B cell (primary cell): ENCODE data around the gene CDKN1C. TPM values are rescaled to one million over a fixed set of nuclear protein-coding genes. Genes with fewer than 3 reads are reported as not detected.

Experiments
- ATAC-seq: fragments of 200-7000 bp; cut with Tn5 transposase; one replicate; pipeline ENCODE4 v1.10.0; 2021; ENCODE audit warnings: low read depth, mild to moderate bottlenecking, moderate number of reproducible peaks, moderate library complexity
- CTCF ChIA-PET: fragments of 350-600 bp; sonication (Branson Sonifier 250); formaldehyde crosslinking; loops from one replicate; lab custom pipeline; 2021; ENCODE audit warnings: antibody characterized with exemption, inconsistent platforms; lab: Charles Lee
- POLR2A ChIA-PET: fragments of 350-600 bp; sonication (Branson Sonifier 250); formaldehyde crosslinking; loops from one replicate; lab custom pipeline; 2021; ENCODE audit warnings: antibody characterized with exemption; lab: Charles Lee
- DNase-seq: peaks from one replicate; pipeline ENCODE4 v3.0.0; 2013
- H2AFZ ChIP-seq: 2 replicates; pipeline ENCODE4 v1.6.1; 2012; ENCODE audit warnings: mild to moderate bottlenecking, low read depth, low read length; ENCODE audit not compliant: insufficient read depth, poor library complexity, severe bottlenecking
- H3K27ac ChIP-seq, 2 donors: 1 replicate in 1 of 2; 2 replicates in 1 of 2; pipeline ENCODE4 v1.5.1; 2012 to 2013; ENCODE audit warnings: low read length in 2 of 2, mild to moderate bottlenecking in 2 of 2, moderate library complexity in 1 of 2
- H3K27me3 ChIP-seq, 4 experiments: fragments of 200-600 bp in 1 of 4; sonication (generic) in 1 of 4; replicated peaks in 1 of 4; 1 replicate in 2 of 4; 2 replicates in 2 of 4; pipeline versions ENCODE4 v1.6.1 to v1.7.0; 2013 to 2016; ENCODE audit warnings: low read length in 3 of 4, mild to moderate bottlenecking in 2 of 4, mixed read lengths in 1 of 4, moderate library complexity in 1 of 4; ENCODE audit not compliant: insufficient read depth in 4 of 4, control insufficient read depth in 3 of 4; ENCODE audit errors: control extremely low read depth in 1 of 4
- H3K36me3 ChIP-seq, 2 experiments: replicated peaks in 1 of 2; 1 replicate in 1 of 2; 2 replicates in 1 of 2; pipeline versions ENCODE4 v1.6.1 to v1.7.1; 2013; ENCODE audit warnings: low read length in 1 of 2; ENCODE audit not compliant: insufficient read depth in 2 of 2, control insufficient read depth in 1 of 2; ENCODE audit errors: control extremely low read depth in 1 of 2, extremely low read depth in 1 of 2
- H3K4me1 ChIP-seq, 2 donors: fragments of 200-600 bp in 1 of 2; sonication (generic) in 1 of 2; 1 replicate in 1 of 2; 2 replicates in 1 of 2; pipeline versions ENCODE4 v1.5.1 to v1.6.1; 2013 to 2017; ENCODE audit warnings: low read length in 2 of 2; ENCODE audit not compliant: control insufficient read depth in 2 of 2, insufficient read depth in 2 of 2
- H3K4me2 ChIP-seq: replicated peaks from 2 replicates; pipeline ENCODE3; 2012; ENCODE audit warnings: mild to moderate bottlenecking, low read depth, low read length; ENCODE audit not compliant: poor library complexity, severe bottlenecking
- H3K4me3 ChIP-seq, 5 experiments: fragments of 200-600 bp in 1 of 5; sonication (generic) in 1 of 5; 1 replicate in 3 of 5; 2 replicates in 2 of 5; pipeline versions ENCODE4 v1.5.1 to v1.7.0; 2011 to 2016; ENCODE audit warnings: low read length in 4 of 5, mild to moderate bottlenecking in 4 of 5, low read depth in 2 of 5, control low read depth in 1 of 5, moderate library complexity in 1 of 5; ENCODE audit not compliant: insufficient read depth in 1 of 5; ENCODE audit errors: control extremely low read depth in 1 of 5, extremely low read depth in 1 of 5
- H3K79me2 ChIP-seq: fragments of 200-600 bp; sonication (generic); one replicate; pipeline ENCODE4 v1.6.0; 2016; ENCODE audit warnings: low read length; ENCODE audit not compliant: control insufficient read depth, insufficient read depth
- H3K9ac ChIP-seq: fragments of 200-600 bp; sonication (generic); 2 replicates; pipeline ENCODE4 v1.6.1; 2017; ENCODE audit warnings: mild to moderate bottlenecking, low read length, moderate library complexity
- H3K9me3 ChIP-seq, 3 donors: one replicate each; pipeline versions ENCODE4 v1.6.1 to v1.7.1; 2013; ENCODE audit warnings: low read length in 2 of 3; ENCODE audit not compliant: control insufficient read depth in 2 of 3, insufficient read depth in 1 of 3; ENCODE audit errors: control extremely low read depth in 1 of 3
- H4K20me1 ChIP-seq: 2 replicates; pipeline ENCODE4 v1.6.0; 2012; ENCODE audit warnings: mild to moderate bottlenecking, low read length; ENCODE audit not compliant: insufficient read depth, control insufficient read depth, poor library complexity, severe bottlenecking
- H3K27ac Mint-ChIP-seq: one replicate; pipeline ENCODE4 v1.8.0; 2021; ENCODE audit warnings: mixed read lengths
- H3K27me3 Mint-ChIP-seq: one replicate; pipeline ENCODE4 v1.8.0; 2021; ENCODE audit warnings: mixed read lengths
- H3K4me1 Mint-ChIP-seq: one replicate; pipeline ENCODE4 v1.8.0; 2021; ENCODE audit warnings: mixed read lengths
- H3K4me3 Mint-ChIP-seq: one replicate; pipeline ENCODE4 v1.8.0; 2021; ENCODE audit warnings: mixed read lengths
- H3K9me3 Mint-ChIP-seq: one replicate; pipeline ENCODE4 v1.8.0; 2022; ENCODE audit warnings: mixed read lengths; ENCODE audit not compliant: insufficient read depth
- CTCF ChIP-seq: fragments of 200-600 bp; IDR thresholded peaks from one replicate; pipeline ENCODE4 v1.8.0; 2022; ENCODE audit warnings: antibody characterized with exemption, mild to moderate bottlenecking
- EZH2 ChIP-seq: IDR thresholded peaks from 2 replicates; pipeline ENCODE4 v1.6.1; 2012; ENCODE audit warnings: borderline replicate concordance, low read depth, mild to moderate bottlenecking, moderate library complexity, low read length; ENCODE audit not compliant: insufficient read depth, poor library complexity, severe bottlenecking
- WGBS: methylation state at CpG from one replicate; pipeline ENCODE4 v1.1.5; 2013; ENCODE audit warnings: missing lambda C conversion rate; ENCODE audit not compliant: insufficient coverage; 5-methylcytosine and 5-hydroxymethylcytosine counted together
- intact Hi-C: fragments of 100-400 bp; cut with micrococcal nuclease; formaldehyde crosslinking; loops from one replicate; pipeline ENCODE4 v1.10.0; 2022
- polyA plus RNA-seq: library from polyadenylated mRNA; depleted of rRNA; stranded (reverse); fragments of >200 nt; gene quantifications from 2 replicates; pipeline ENCODE4 v1.2.3, GENCODE V29; 2012
- total RNA-seq, 2 donors: library from RNA; stranded (reverse); fragments of 120-200 nt in 1 of 2; gene quantifications; 1 replicate in 1 of 2; 2 replicates in 1 of 2; pipeline versions ENCODE4 v1.2.3 to v1.2.4, GENCODE V29; 2013 to 2022

The CDKN1C gene
- total and polyA plus RNA-seq, 2 donors (not counting 1 experiment from before 2014, with no cell fraction given), result 0.58 to 8.0 TPM

- Histone ChIP-seq H3K36me3 (no peaks in the 10 kb centered on the region), H3K4me3 (no peak overlapping the region), H3K9ac (no peak overlapping the region), H4K20me1 (no peaks in the 10 kb centered on the region), H3K9me3 (peaks cover 0 to 5% (median 0%) of the 10 kb centered on the region in 3 donors), H3K27ac (no peak overlapping the region), H2AFZ (no peak overlapping the region), H3K79me2 (no peaks in the 10 kb centered on the region), H3K27me3 (no peaks in the 10 kb centered on the region), H3K4me1 (peaks cover 12 to 18% of the 10 kb centered on the region in 2 donors), H3K4me2 (no peak overlapping the region)
- H3K9me3 Mint-ChIP-seq, result no peaks in the 10 kb centered on the region
- intact Hi-C loops, result no loop called here
- CTCF ChIA-PET, result interaction anchor here (1.1 to 1.4 kb wide), 2 partner anchors 24 to 380 kb away, joined by 3 to 6 read pairs; no protein-coding TSS in a partner anchor
- DNase-seq (no peak), ATAC-seq (no peak)
- TF ChIP-seq CTCF (no peak), EZH2 (no peak)
- H3K4me1 Mint-ChIP-seq, result peaks cover 15% of the 10 kb centered on the region
- 91% methylated on average over 11 of the region's 12 CpGs for WGBS
- no peak overlapping the region for H3K27ac Mint-ChIP-seq
- POLR2A ChIA-PET, result no interaction called here
- H3K27me3 Mint-ChIP-seq, result no peaks in the 10 kb centered on the region
- H3K4me3 Mint-ChIP-seq, result no peak overlapping the region
Measured at GRCh38 chr11:2911785-2912391, 26.3 kb upstream of the CDKN1C start.

GRCh38 chr11:2911088-2911784 lies 25.7 kb upstream of the CDKN1C start:
- TF ChIP-seq CTCF, result no peak
- TF ChIP-seq EZH2, result no peak
- H3K4me3 ChIP-seq, result no peak overlapping the region
- ChIA-PET POLR2A (no interaction called here), CTCF (interaction anchor here (1.1 kb wide), 1 partner anchor 379 kb away, joined by 6 read pairs; no protein-coding TSS in a partner anchor)
- H3K9me3 ChIP-seq, result peaks cover 0 to 6% (median 0%) of the 10 kb centered on the region in 3 donors
- H3K79me2 ChIP-seq, result no peaks in the 10 kb centered on the region
- H4K20me1 ChIP-seq, result no peaks in the 10 kb centered on the region
- Mint-ChIP-seq H3K4me1 (peaks cover 15% of the 10 kb centered on the region), H3K27ac (no peak overlapping the region), H3K27me3 (no peaks in the 10 kb centered on the region), H3K9me3 (no peaks in the 10 kb centered on the region), H3K4me3 (no peak overlapping the region)
- H3K27ac ChIP-seq, result no peak overlapping the region
- H3K9ac ChIP-seq, result no peak overlapping the region
- intact Hi-C loops, result no loop called here
- DNase-seq (no peak), ATAC-seq (no peak)
- H2AFZ ChIP-seq, result no peak overlapping the region
- peaks cover 12 to 18% of the 10 kb centered on the region in 2 donors for H3K4me1 ChIP-seq
- H3K27me3 ChIP-seq, result no peaks in the 10 kb centered on the region
- H3K4me2 ChIP-seq, result no peak overlapping the region
- H3K36me3 ChIP-seq, result no peaks in the 10 kb centered on the region
- 90% methylated on average over 18 of the region's 18 CpGs for WGBS
